IMR-90 (cell line): ENCODE data around the gene CLPTM1L. TPM values are rescaled to one million over a fixed set of nuclear protein-coding genes. Genes with fewer than 3 reads are reported as not detected.

Source experiments
- ATAC-seq: fragments of 200-7000 bp; cut with Tn5 transposase; 2 replicates; pipeline ENCODE4 v1.9.1; 2020; ENCODE audit warnings: low read depth, mild to moderate bottlenecking, moderate library complexity
- BruUV-seq: library from RNA; stranded (reverse); fragments of 400-500 nt; replicated peaks from 2 replicates; lab custom pipeline; 2021; lab: Mats Ljungman, UMichigan
- CTCF ChIA-PET: fragments of 300-600 bp; formaldehyde crosslinking; extraction: SDS; loops from one replicate; lab custom pipeline; 2021; ENCODE audit warnings: antibody characterized with exemption; lab: Yijun Ruan, JAX
- POLR2A ChIA-PET: fragments of 300-600 bp; sonication (Branson Sonifier 250); formaldehyde crosslinking; loops from one replicate; lab custom pipeline; 2022; ENCODE audit warnings: antibody characterized with exemption; ENCODE audit not compliant: unreplicated experiment; lab: Charles Lee
- DNase-seq: peaks from one replicate; pipeline ENCODE4 v3.0.0; 2013
- H2AFZ ChIP-seq: replicated peaks from 2 replicates; pipeline ENCODE3; 2013; ENCODE audit warnings: low read length, mild to moderate bottlenecking; ENCODE audit not compliant: poor library complexity
- H2AK5ac ChIP-seq: 2 replicates; pipeline ENCODE4 v1.6.1; 2013; ENCODE audit warnings: low read depth, low read length, inconsistent platforms
- H2AK9ac ChIP-seq: replicated peaks from 2 replicates; pipeline ENCODE3; 2013; ENCODE audit warnings: mild to moderate bottlenecking, low read depth, low read length, moderate library complexity; ENCODE audit not compliant: poor library complexity
- H2BK120ac ChIP-seq: 2 replicates; pipeline ENCODE4 v1.6.1; 2013; ENCODE audit warnings: low read depth, low read length, inconsistent platforms
- H2BK15ac ChIP-seq: 3 replicates; pipeline ENCODE4 v1.6.1; 2013; ENCODE audit warnings: low read depth, low read length, inconsistent platforms
- H2BK20ac ChIP-seq: 2 replicates; pipeline ENCODE4 v1.6.1; 2013; ENCODE audit warnings: low read depth, mild to moderate bottlenecking, inconsistent platforms, low read length, moderate library complexity
- H2BK5ac ChIP-seq: 2 replicates; pipeline ENCODE4 v1.6.1; 2013; ENCODE audit warnings: mild to moderate bottlenecking, low read depth, low read length, inconsistent platforms; ENCODE audit not compliant: poor library complexity, severe bottlenecking
- H3K14ac ChIP-seq: replicated peaks from 2 replicates; pipeline ENCODE4 v1.6.1; 2013; ENCODE audit warnings: low read depth, low read length, inconsistent platforms
- H3K18ac ChIP-seq: 2 replicates; pipeline ENCODE4 v1.6.1; 2013; ENCODE audit warnings: low read depth, low read length, control low read depth
- H3K23ac ChIP-seq: 2 replicates; pipeline ENCODE4 v1.6.1; 2013; ENCODE audit warnings: low read depth, low read length, inconsistent platforms
- H3K27ac ChIP-seq: 2 replicates; pipeline ENCODE4 v1.5.1; 2013; ENCODE audit warnings: mild to moderate bottlenecking, control low read depth, low read length; ENCODE audit not compliant: insufficient read depth
- H3K27me3 ChIP-seq: 2 replicates; pipeline ENCODE4 v1.6.1; 2013; ENCODE audit warnings: low read length; ENCODE audit not compliant: control insufficient read depth, insufficient read depth
- H3K36me3 ChIP-seq: 2 replicates; pipeline ENCODE4 v1.6.1; 2013; ENCODE audit warnings: low read length, mixed read lengths; ENCODE audit not compliant: control insufficient read depth, insufficient read depth
- H3K4ac ChIP-seq: 2 replicates; pipeline ENCODE4 v1.6.1; 2013; ENCODE audit warnings: low read depth, low read length, inconsistent platforms
- H3K4me1 ChIP-seq: 2 replicates; pipeline ENCODE4 v1.6.1; 2013; ENCODE audit warnings: low read length, mixed read lengths; ENCODE audit not compliant: control insufficient read depth, insufficient read depth
- H3K4me2 ChIP-seq: 2 replicates; pipeline ENCODE4 v1.6.1; 2013; ENCODE audit warnings: low read depth, mild to moderate bottlenecking, control low read depth, low read length, moderate library complexity
- H3K4me3 ChIP-seq: 2 replicates; pipeline ENCODE4 v1.5.1; 2013; ENCODE audit warnings: low read depth, mild to moderate bottlenecking, control low read depth, low read length, moderate library complexity; ENCODE audit not compliant: insufficient read depth
- H3K56ac ChIP-seq: 2 replicates; pipeline ENCODE4 v1.6.1; 2013; ENCODE audit warnings: low read length, inconsistent platforms; ENCODE audit not compliant: insufficient read depth; ENCODE audit errors: extremely low read depth
- H3K79me1 ChIP-seq, 2 experiments: 2 replicates each; pipeline ENCODE4 v1.6.1; 2013; ENCODE audit warnings: low read length in 2 of 2, inconsistent platforms in 1 of 2, low read depth in 1 of 2
- H3K9ac ChIP-seq: 2 replicates; pipeline ENCODE4 v1.6.1; 2013; ENCODE audit warnings: low read depth, low read length, control low read depth
- H3K9me1 ChIP-seq: 2 replicates; pipeline ENCODE4 v1.6.1; 2013; ENCODE audit warnings: low read length, inconsistent platforms; ENCODE audit not compliant: insufficient read depth
- H3K9me3 ChIP-seq: 2 replicates; pipeline ENCODE4 v1.6.1; 2013; ENCODE audit warnings: low read length; ENCODE audit not compliant: control insufficient read depth, insufficient read depth
- H4K20me1 ChIP-seq: 2 replicates; pipeline ENCODE4 v1.6.1; 2013; ENCODE audit warnings: low read length, inconsistent platforms; ENCODE audit not compliant: insufficient read depth
- H4K5ac ChIP-seq: 2 replicates; pipeline ENCODE4 v1.6.1; 2013; ENCODE audit warnings: mild to moderate bottlenecking, low read depth, low read length, control low read depth
- H4K8ac ChIP-seq, 2 experiments: 2 replicates each; pipeline ENCODE4 v1.6.1; 2013; ENCODE audit warnings: low read depth in 2 of 2, low read length in 2 of 2, control low read depth in 1 of 2, inconsistent platforms in 1 of 2
- H4K91ac ChIP-seq: 2 replicates; pipeline ENCODE4 v1.6.1; 2013; ENCODE audit warnings: low read depth, low read length, inconsistent platforms; ENCODE audit not compliant: insufficient read depth
- CEBPB ChIP-seq: IDR thresholded peaks from 2 replicates; pipeline ENCODE4 v1.6.1; 2012; ENCODE audit warnings: low read depth, low read length, improper control_type of control experiment
- RCOR1 ChIP-seq: IDR thresholded peaks from 2 replicates; pipeline ENCODE4 v1.6.1; 2012; ENCODE audit warnings: mild to moderate bottlenecking, low read length, improper control_type of control experiment; ENCODE audit not compliant: insufficient replicate concordance
- RFX5 ChIP-seq: IDR thresholded peaks from 2 replicates; pipeline ENCODE4 v1.8.0; 2012; ENCODE audit warnings: low read depth, mild to moderate bottlenecking, low read length, moderate library complexity
- WGBS, 2 experiments: methylation state at CpG; one replicate each; pipeline versions ENCODE4 v1.1.5 to v1.1.7; 2013; ENCODE audit warnings: missing lambda C conversion rate in 2 of 2; ENCODE audit not compliant: insufficient read length in 1 of 2; ENCODE audit errors: extremely low coverage in 2 of 2; 5-methylcytosine and 5-hydroxymethylcytosine counted together
- dilution Hi-C: fragments of 300-500 bp; cut with HindIII; formaldehyde crosslinking; loops from one replicate; pipeline ENCODE4 v1.14.3; 2018; ENCODE audit warnings: low sequenced_read_pairs; ENCODE audit not compliant: unreplicated experiment
- in situ Hi-C: fragments of 300-500 bp; cut with MboI; formaldehyde crosslinking; loops from 3 replicates; pipeline ENCODE4 v1.14.3; 2019; ENCODE audit warnings: low sequenced_read_pairs, inconsistent platforms, mixed read lengths
- intact Hi-C: fragments of 100-400 bp; cut with micrococcal nuclease; formaldehyde crosslinking; loops from 2 replicates; pipeline ENCODE4 v1.10.0; 2022
- polyA plus RNA-seq, 3 experiments: library from polyadenylated mRNA; depleted of rRNA; stranded (reverse); fragments of >200 nt; gene quantifications; 2 replicates each; pipeline ENCODE4 v1.2.3, GENCODE V29; 2012; ENCODE audit warnings: low replicate concordance in 1 of 3
- total RNA-seq: library from RNA; depleted of rRNA; stranded (reverse); fragments of >200 nt; gene quantifications from 2 replicates; pipeline ENCODE4 v1.2.3, GENCODE V29; 2012

Gene CLPTM1L
- total and polyA plus RNA-seq, 2 of the 4 experiments (the other 2 are of a cell fraction): 114 to 137 TPM

DNA sequence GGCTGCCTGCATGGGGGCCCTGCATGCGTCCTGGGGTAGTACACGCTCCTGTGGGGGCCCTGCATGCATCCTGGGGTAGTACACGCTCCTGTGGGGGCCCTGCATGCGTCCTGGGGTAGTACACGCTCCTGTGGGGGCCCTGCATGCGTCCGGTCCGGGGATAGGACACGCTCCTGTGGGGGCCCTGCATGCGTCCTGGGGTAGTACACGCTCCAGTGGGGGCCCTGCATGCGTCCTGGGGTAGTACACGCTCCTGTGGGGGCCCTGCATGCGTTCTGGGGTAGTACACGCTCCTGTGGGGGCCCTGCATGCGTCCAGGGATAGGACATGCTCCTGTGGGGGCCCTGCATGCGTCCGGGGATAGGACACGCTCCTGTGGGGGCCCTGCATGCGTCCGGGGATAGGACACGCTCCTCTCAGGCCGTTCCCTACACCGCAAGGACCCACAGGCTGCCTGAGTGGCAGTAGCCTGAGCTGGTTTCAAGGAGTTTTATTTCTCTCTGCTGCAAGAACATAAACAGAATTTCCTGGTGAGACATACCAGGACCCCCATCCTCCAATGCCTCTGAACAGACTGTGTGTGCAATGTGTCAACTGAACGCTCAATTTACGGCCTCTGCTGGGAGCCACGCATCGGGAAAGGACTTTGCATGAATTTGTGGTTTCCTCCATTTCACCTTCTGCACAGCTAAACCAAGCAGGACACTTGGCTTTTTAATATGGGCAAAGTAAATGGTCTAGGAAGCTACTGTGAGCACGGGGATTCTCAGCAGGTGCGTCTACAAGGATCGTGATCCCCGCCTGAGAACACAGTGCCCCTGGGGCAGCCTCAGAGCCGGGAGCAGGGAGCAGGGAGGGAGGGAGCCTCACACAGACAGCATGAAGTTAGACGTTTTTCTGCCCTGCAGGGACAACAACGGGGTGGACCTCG lies 48.9 kb upstream of the CLPTM1L start (continued):
- TF ChIP-seq RFX5: no peak

DNA sequence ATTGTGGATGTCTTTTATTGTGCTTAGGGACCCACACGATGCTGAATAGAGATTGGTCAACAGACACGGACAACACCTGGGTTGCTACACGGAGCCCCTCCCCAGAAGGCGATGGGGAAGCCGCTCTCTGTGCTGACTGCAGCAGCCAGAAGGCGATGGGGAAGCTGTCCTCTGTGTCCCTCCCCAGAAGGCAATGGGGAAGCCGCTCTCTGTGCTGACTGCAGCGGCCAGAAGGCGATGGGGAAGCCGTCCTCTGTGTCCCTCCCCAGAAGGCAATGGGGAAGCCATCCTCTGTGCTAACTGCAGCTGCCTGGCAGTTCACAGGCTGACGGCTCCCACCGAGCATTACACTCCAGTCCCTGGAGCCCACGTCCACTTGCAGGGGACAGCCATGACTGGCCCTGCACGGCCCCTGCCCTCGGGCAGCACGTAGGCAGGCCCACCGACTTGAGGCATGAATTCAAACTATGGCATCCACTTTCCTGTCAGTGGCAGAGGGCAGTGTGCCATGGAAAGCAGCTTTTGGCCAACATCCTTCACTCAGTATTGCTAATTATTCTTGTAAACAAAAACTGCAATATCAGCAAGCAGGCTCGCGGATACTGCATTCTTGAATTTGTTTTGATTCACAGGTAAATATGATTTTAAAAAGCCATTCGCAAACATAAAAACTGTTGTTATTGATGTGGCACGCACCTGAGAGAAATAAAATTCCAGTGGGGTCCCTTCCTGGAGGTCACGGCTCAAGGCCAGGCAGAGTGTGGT lies 48.1 kb upstream of the CLPTM1L start:
- Histone ChIP-seq H4K8ac (no peak overlapping the region), H3K14ac (no peak overlapping the region), H3K9ac (no peak overlapping the region), H3K18ac (no peak overlapping the region), H3K27me3 (peaks cover 29% of the 10 kb centered on the region), H3K4me2 (no peak overlapping the region), H3K27ac (no peak overlapping the region), H3K56ac (no peak overlapping the region), H3K4me1 (no peaks in the 10 kb centered on the region), H2BK20ac (no peak overlapping the region), H4K20me1 (no peaks in the 10 kb centered on the region), H3K4me3 (no peak overlapping the region), H3K23ac (no peak overlapping the region), H3K79me1 (no peaks in the 10 kb centered on the region), H2AFZ (no peak overlapping the region), H3K9me3 (no peaks in the 10 kb centered on the region), H2BK5ac (no peak overlapping the region), H4K91ac (no peak overlapping the region), H3K4ac (no peak overlapping the region), H2AK9ac (no peak overlapping the region), H3K9me1 (no peaks in the 10 kb centered on the region), H2AK5ac (no peak overlapping the region), H2BK15ac (no peak overlapping the region), H3K36me3 (no peaks in the 10 kb centered on the region), H2BK120ac (no peak overlapping the region), H4K5ac (no peak overlapping the region)
- no TSS peak for BruUV-seq
- ChIA-PET POLR2A (no interaction called here), CTCF (no interaction called here)
- no peak for DNase-seq
- no peak for TF ChIP-seq RFX5
- TF ChIP-seq CEBPB: no peak
- TF ChIP-seq RCOR1: no peak
- intact Hi-C loops (no loop called here), dilution Hi-C loops (no loop called here), in situ Hi-C loops (no loop called here)
- ATAC-seq: no peak
- WGBS, 2 experiments: 59% methylated on average over 11 of the region's 22 CpGs; no CpG with 5 or more reads in 1 of the 2 experiments
